Smooth muscle cell (in vitro differentiated cells): Measurements from ENCODE around the gene ETNK2. TPM values are rescaled to one million over a fixed set of nuclear protein-coding genes. Genes with fewer than 3 reads are reported as not detected.

Experiments used
- DNase-seq: peaks from one replicate; lab custom pipeline; 2025; ENCODE audit not compliant: unreplicated experiment; lab: John Stamatoyannopoulos, UW
- H2AFZ ChIP-seq: fragments of 200-600 bp; sonication (generic); 2 replicates; pipeline ENCODE4 v1.6.0; 2016; ENCODE audit warnings: antibody characterized with exemption, low read depth, mild to moderate bottlenecking
- H3F3A ChIP-seq: fragments of 200-600 bp; sonication (generic); 2 replicates; pipeline ENCODE4 v1.6.0; 2017; ENCODE audit warnings: antibody characterized with exemption, low read depth
- H3K27ac ChIP-seq: fragments of 200-600 bp; sonication (generic); 2 replicates; pipeline ENCODE4 v1.5.1; 2016; ENCODE audit warnings: low read depth, mild to moderate bottlenecking
- H3K27me3 ChIP-seq: fragments of 200-600 bp; sonication (generic); 2 replicates; pipeline ENCODE4 v1.6.1; 2016; ENCODE audit warnings: low read depth, mild to moderate bottlenecking
- H3K36me3 ChIP-seq: fragments of 200-600 bp; sonication (generic); 2 replicates; pipeline ENCODE4 v1.5.1; 2016; ENCODE audit warnings: low read depth
- H3K4me1 ChIP-seq: fragments of 200-600 bp; sonication (generic); 2 replicates; pipeline ENCODE4 v1.5.1; 2016; ENCODE audit warnings: low read depth
- H3K4me2 ChIP-seq: fragments of 200-600 bp; sonication (generic); 2 replicates; pipeline ENCODE4 v1.6.0; 2016; ENCODE audit warnings: mild to moderate bottlenecking
- H3K4me3 ChIP-seq: fragments of 200-600 bp; sonication (generic); 2 replicates; pipeline ENCODE4 v1.5.1; 2016; ENCODE audit warnings: mild to moderate bottlenecking
- H3K79me2 ChIP-seq: fragments of 200-600 bp; sonication (generic); 2 replicates; pipeline ENCODE4 v1.6.0; 2016; ENCODE audit warnings: low read depth, mild to moderate bottlenecking
- H3K9ac ChIP-seq: fragments of 200-600 bp; sonication (generic); 2 replicates; pipeline ENCODE4 v1.6.0; 2016; ENCODE audit warnings: low read depth
- H3K9me3 ChIP-seq: fragments of 200-600 bp; sonication (generic); replicated peaks from 2 replicates; pipeline ENCODE4 v1.5.1; 2016; ENCODE audit warnings: low read depth
- H4K20me1 ChIP-seq: fragments of 200-600 bp; sonication (generic); 2 replicates; pipeline ENCODE4 v1.6.0; 2016; ENCODE audit warnings: low read depth
- CTCF ChIP-seq: fragments of 200-600 bp; sonication (generic); IDR thresholded peaks from 2 replicates; pipeline ENCODE4 v1.5.1; 2017; ENCODE audit warnings: borderline replicate concordance, mild to moderate bottlenecking, antibody characterized with exemption; ENCODE audit not compliant: insufficient read depth, poor library complexity, severe bottlenecking
- WGBS: methylation state at CpG from one replicate; pipeline ENCODE4 v1.1.7; 2016; ENCODE audit warnings: low lambda C conversion rate; 5-methylcytosine and 5-hydroxymethylcytosine counted together
- polyA plus RNA-seq: library from polyadenylated mRNA; unstranded; fragments of >200 nt; fragmentation: Nextera tagmentation; extraction: Ambion mirVana; gene quantifications from 2 replicates; pipeline ENCODE4 v1.2.1, GENCODE V29; 2016
- total RNA-seq: library from RNA; depleted of rRNA; stranded (reverse); fragments of >200 nt; gene quantifications from 2 replicates; pipeline ENCODE4 v1.2.3, GENCODE V29; 2014

The ETNK2 gene
- total and polyA plus RNA-seq, 2 experiments from 2014 or later = 8.9 to 21.4 TPM

- H3K27ac ChIP-seq = no peak overlapping the region
- H4K20me1 ChIP-seq = no peaks in the 10 kb centered on the region
- no peaks in the 10 kb centered on the region for H3K9me3 ChIP-seq
- no peaks in the 10 kb centered on the region for H3F3A ChIP-seq
- no peak for TF ChIP-seq CTCF
- no peak for DNase-seq
- no peaks in the 10 kb centered on the region for H3K79me2 ChIP-seq
- H3K4me2 ChIP-seq = no peak overlapping the region
- peaks cover 58% of the 10 kb centered on the region for H3K27me3 ChIP-seq
- H2AFZ ChIP-seq = no peak overlapping the region
- WGBS = 80% methylated on average over 10 of the region's 10 CpGs
- H3K36me3 ChIP-seq = no peaks in the 10 kb centered on the region
- H3K4me1 ChIP-seq = peaks cover 3% of the 10 kb centered on the region
- H3K9ac ChIP-seq = no peak overlapping the region
- H3K4me3 ChIP-seq = no peak overlapping the region
These were observed 34.8 kb upstream of the ETNK2 start for GRCh38 chr1:204186597-204186996.

GRCh38 chr1:204181116-204181515 is 29.3 kb upstream of the ETNK2 start:
- Histone ChIP-seq H3K4me2 (no peak overlapping the region), H3K27me3 (peaks cover 40% of the 10 kb centered on the region), H4K20me1 (no peaks in the 10 kb centered on the region), H3K36me3 (no peaks in the 10 kb centered on the region), H3K27ac (no peak overlapping the region), H3F3A (no peaks in the 10 kb centered on the region), H2AFZ (no peak overlapping the region), H3K4me1 (no peaks in the 10 kb centered on the region), H3K9ac (no peak overlapping the region), H3K4me3 (no peak overlapping the region), H3K79me2 (no peaks in the 10 kb centered on the region), H3K9me3 (no peaks in the 10 kb centered on the region)
- WGBS = 90% methylated on average over 1 of the region's 1 CpG
- DNase-seq = no peak
- TF ChIP-seq CTCF = no peak

- H3F3A ChIP-seq = no peaks in the 10 kb centered on the region
- 82% methylated on average over 6 of the region's 6 CpGs for WGBS
These were observed 28.3 kb upstream of the ETNK2 start for GRCh38 chr1:204180133-204180532.

More at GRCh38 chr1:204180133-204180532, 28.3 kb upstream of the ETNK2 start:
- peaks cover 43% of the 10 kb centered on the region for H3K27me3 ChIP-seq
- no peak overlapping the region for H3K4me2 ChIP-seq
- H4K20me1 ChIP-seq = no peaks in the 10 kb centered on the region
- H3K79me2 ChIP-seq = no peaks in the 10 kb centered on the region
- H2AFZ ChIP-seq = no peak overlapping the region
- H3K9me3 ChIP-seq = no peaks in the 10 kb centered on the region
- no peak for DNase-seq
- no peak overlapping the region for H3K27ac ChIP-seq
- no peak overlapping the region for H3K9ac ChIP-seq
- H3K36me3 ChIP-seq = no peaks in the 10 kb centered on the region
- no peak overlapping the region for H3K4me3 ChIP-seq
- no peak for TF ChIP-seq CTCF
- H3K4me1 ChIP-seq = no peaks in the 10 kb centered on the region
